ENCODE data around the gene WHRN.

WHRN gene

GRCh38 chr9:114469091-114469853, 36.0 kb downstream of the WHRN start:
- no peak for DNase-seq

GRCh38 chr9:114467910-114468309, 37.4 kb downstream of the WHRN start:
- no peak for DNase-seq

- DNase-seq, result no peak
Observed at GRCh38 chr9:114467226-114467750, 38.0 kb downstream of the WHRN start.

- DNase-seq, result no peak
Observed at GRCh38 chr9:114465906-114466900, 39.1 kb downstream of the WHRN start.

- DNase-seq, result no peak
Observed at GRCh38 chr9:114465417-114465816, 39.9 kb downstream of the WHRN start.

GRCh38 chr9:114464281-114465051, 40.8 kb downstream of the WHRN start:
- no peak for DNase-seq

GRCh38 chr9:114462791-114463190, 42.5 kb downstream of the WHRN start:
- no peak for DNase-seq

GRCh38 chr9:114461468-114461867, 43.8 kb downstream of the WHRN start:
- no peak for DNase-seq

GRCh38 chr9:114460513-114461199, 44.6 kb downstream of the WHRN start:
- DNase-seq, result no peak

GRCh38 chr9:114459464-114459863, 45.8 kb downstream of the WHRN start:
- no peak for DNase-seq

- no peak for DNase-seq
Observed at GRCh38 chr9:114456929-114457328, 48.3 kb downstream of the WHRN start.

- no peak for DNase-seq
Observed at GRCh38 chr9:114454652-114455051, 50.6 kb downstream of the WHRN start.

GRCh38 chr9:114452219-114453165, 52.8 kb downstream of the WHRN start:
- peak; percentile 84 for DNase-seq

- no peak for DNase-seq
Observed at GRCh38 chr9:114451707-114452031, 53.6 kb downstream of the WHRN start.

- no peak for DNase-seq
Observed at GRCh38 chr9:114450833-114451706, 54.2 kb downstream of the WHRN start.

- no peak for DNase-seq
Observed at GRCh38 chr9:114450181-114450580, 55.1 kb downstream of the WHRN start.

GRCh38 chr9:114449236-114449635, 56.0 kb downstream of the WHRN start:
- no peak for DNase-seq

GRCh38 chr9:114448706-114449105, 56.6 kb downstream of the WHRN start:
- no peak for DNase-seq

GRCh38 chr9:114446672-114447450, 58.4 kb downstream of the WHRN start:
- no peak for DNase-seq
